Fibroblast of the aortic adventitia (primary cell): Measurements from ENCODE around the gene EMSY. TPM values are rescaled to one million over a fixed set of nuclear protein-coding genes. Genes with fewer than 3 reads are reported as not detected.
"Not testable (repeated sequence)": the region's sequence is repeated elsewhere in the genome, so short reads cannot be mapped to it uniquely, and the experiment has no call there.

ENCODE experiments used
- DNase-seq: peaks from one replicate; pipeline ENCODE4 v3.0.0-alpha.2; 2010; ENCODE audit warnings: low read depth
- H3K4me3 ChIP-seq: 2 replicates; pipeline ENCODE4 v1.5.1; 2011; ENCODE audit warnings: low read depth, mild to moderate bottlenecking, control low read depth, low read length, moderate library complexity
- total RNA-seq: library from RNA; depleted of rRNA; stranded (reverse); fragments of >200 nt; gene quantifications from 2 replicates; pipeline ENCODE4 v1.2.3, GENCODE V29; 2012; ENCODE audit warnings: low replicate concordance
- TF ChIP-seq, protein P1 (sequence below): IDR thresholded peaks from 2 replicates; pipeline ENCODE4 v1.5.1; 2011; ENCODE audit warnings: mild to moderate bottlenecking, low read length, control low read depth, inconsistent platforms; ENCODE audit not compliant: insufficient read depth

EMSY gene
- total RNA-seq, 1 donor: 30.8 TPM

DNA sequence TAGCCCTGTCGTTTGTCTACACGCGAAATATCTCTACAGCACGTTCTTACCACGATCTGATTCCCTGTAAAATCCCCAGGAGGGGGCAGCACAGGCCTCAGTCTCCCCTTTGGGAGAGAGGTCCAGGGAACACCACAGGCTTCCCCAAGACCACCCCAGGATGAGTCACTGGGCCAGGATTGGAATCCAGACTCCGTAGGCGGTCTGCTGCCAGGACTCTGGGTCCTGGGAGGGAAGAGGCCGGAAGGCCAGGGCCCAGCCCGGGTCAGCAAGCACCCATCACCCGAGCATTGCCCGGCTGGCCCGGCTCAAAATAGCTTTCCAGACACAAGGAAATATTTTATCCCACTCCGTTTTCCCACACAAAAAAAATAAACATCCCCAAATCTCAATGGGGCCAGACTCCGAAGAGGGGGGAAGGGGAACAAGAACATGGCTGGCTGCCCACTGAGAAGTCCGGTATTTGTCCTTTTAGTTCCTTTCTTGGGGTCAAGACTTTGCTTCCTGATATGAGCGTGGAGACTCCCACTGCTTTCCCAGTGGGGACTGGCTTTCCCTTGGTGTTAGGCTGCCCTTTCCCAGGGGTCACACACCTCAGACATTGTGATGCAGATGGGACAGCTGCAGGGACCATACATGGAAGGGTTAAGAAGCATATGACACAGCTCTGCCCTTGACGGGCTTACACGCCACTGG, 134.4 kb downstream of the EMSY start:
- DNase-seq: peak; percentile 76
- no peak overlapping the region for H3K4me3 ChIP-seq
- TF ChIP-seq, protein P1, sequence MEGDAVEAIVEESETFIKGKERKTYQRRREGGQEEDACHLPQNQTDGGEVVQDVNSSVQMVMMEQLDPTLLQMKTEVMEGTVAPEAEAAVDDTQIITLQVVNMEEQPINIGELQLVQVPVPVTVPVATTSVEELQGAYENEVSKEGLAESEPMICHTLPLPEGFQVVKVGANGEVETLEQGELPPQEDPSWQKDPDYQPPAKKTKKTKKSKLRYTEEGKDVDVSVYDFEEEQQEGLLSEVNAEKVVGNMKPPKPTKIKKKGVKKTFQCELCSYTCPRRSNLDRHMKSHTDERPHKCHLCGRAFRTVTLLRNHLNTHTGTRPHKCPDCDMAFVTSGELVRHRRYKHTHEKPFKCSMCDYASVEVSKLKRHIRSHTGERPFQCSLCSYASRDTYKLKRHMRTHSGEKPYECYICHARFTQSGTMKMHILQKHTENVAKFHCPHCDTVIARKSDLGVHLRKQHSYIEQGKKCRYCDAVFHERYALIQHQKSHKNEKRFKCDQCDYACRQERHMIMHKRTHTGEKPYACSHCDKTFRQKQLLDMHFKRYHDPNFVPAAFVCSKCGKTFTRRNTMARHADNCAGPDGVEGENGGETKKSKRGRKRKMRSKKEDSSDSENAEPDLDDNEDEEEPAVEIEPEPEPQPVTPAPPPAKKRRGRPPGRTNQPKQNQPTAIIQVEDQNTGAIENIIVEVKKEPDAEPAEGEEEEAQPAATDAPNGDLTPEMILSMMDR: peak; percentile 50

DNA sequence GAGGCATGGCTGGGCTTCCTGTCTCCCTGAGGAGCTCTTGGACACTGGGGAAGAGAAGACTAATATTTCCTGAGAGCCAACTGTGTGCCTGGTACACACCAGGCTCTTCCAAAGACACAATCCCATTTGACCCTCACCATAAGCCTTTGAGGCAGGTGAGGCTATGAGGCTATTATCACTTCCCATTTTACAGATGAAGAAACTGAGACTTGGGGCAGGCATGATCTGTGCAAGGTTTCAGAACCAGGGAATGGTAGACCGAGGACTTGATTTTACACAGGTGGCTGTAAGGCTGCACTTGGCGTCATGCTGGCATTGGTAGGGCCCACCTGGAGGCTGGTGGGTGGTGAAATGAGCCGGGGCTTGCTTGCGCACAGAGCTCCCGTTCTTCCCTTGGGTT, 134.9 kb downstream of the EMSY start:
- H3K4me3 ChIP-seq: no peak overlapping the region
- DNase-seq: no peak
- TF ChIP-seq, protein P1: no peak

- not testable (repeated sequence) for H3K4me3 ChIP-seq, DNase-seq
These were observed 137.7 kb downstream of the EMSY start for GRCh38 chr11:76582471-76582870.

- DNase-seq: no peak
- TF ChIP-seq, protein P1: no peak
- no peak overlapping the region for H3K4me3 ChIP-seq
These were observed 143.1 kb downstream of the EMSY start for GRCh38 chr11:76587820-76588454.

DNA sequence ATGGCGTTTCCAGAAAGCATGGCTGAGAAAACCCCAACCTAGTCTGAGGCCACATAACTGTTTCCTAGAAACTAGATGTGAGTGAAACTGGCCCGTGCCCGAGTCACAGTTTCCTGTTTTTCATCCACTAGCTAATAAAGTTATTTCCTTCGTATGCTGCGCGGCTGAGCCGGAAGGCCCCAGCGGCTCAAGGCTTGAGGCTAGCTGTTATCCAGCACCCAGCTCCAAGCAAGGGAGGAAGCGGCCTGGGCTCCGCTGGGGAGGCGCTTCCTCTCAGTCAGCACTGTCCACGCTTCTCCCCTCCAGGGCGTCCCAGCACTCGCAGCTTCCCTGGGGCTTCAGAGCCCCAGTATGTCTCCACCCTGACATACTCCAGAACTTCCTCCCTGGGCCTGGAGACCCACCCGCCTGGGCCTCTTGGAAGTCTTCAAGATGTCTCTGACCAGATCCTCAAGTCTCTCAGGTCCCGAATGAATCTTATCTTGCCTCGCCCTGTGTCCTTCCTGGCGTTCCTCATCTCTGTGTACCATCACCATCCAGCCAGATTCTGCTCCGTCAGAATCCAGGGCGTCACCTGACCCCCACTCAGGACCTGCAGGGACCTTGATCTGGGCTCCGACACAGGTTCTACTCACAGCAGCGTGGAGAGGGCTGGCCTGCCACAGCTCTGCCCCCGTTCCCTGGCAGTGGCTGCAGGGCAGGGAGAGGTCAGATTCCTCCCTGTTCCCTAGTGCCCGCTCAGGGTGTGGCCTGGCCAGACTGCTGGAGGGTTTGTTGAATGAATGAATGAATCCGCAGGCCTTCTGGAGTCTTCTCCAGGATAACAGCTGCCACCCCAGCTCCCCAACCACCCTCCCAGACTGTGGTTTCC, 143.9 kb downstream of the EMSY start:
- H3K4me3 ChIP-seq: no peak overlapping the region
- peak; percentile 35 for DNase-seq
- TF ChIP-seq, protein P1: no peak

DNA sequence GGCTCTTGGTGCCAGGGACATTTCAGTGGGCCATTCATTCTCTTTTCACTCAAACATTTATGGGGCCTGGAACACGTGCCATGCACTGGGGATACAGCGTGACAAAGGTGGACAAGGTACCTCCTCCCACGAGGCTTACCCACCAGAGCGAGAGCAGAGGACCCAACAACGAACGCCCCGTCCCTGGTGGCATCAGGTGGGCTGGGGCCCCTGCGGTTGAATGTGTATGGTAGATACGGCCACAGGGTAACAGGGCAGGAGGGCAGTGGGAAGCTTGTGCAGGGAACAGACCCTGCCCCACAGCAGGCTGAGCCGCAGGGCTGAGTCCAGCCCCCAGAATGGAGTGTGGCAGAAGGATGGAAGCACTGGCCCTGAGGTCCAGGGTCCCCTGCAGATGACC, 144.7 kb downstream of the EMSY start:
- no peak for DNase-seq
- H3K4me3 ChIP-seq: no peak overlapping the region
- TF ChIP-seq, protein P1: no peak
